ENCODE results near the gene TIGIT. TPM values are rescaled to one million over a fixed set of nuclear protein-coding genes. Genes with fewer than 3 reads are reported as not detected.

The TIGIT gene
- polyA plus RNA-seq (2013), result 0.12 TPM

DNA sequence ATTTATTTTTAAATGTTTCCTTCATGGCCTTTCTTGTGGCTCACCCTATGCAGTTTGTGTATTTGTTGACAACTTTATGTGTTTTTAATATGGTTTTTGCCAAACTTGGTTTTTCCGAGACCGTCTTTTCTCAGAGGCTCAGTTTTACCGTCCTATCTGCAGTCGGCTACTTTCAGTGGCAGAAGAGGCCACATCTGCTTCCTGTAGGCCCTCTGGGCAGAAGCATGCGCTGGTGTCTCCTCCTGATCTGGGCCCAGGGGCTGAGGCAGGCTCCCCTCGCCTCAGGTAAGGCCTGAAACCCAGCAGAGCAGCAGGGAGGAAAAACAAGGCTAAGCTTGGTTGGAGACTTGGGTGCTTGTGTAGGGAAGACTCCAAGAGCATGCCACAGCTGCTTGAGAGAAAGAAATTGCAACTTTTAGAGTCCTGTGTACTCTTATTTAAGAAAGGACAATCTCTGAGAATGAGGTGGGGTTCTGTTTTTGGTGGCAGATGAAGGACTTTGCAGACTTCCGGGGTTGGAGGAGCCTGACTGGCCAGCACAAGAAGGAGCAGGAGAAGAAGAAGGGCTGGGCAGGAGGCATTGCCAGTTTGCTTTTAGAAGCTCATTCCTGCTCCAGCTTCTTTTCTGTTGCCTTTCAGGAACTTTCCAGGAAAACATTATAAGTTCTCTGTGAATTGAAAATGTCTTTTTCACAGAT lies at the start of gene TIGIT:
Gene TIGIT, plus strand, starts transcription at position 191 of the 698 bp plus-strand sequence. Its CDS starts 34 bp downstream, at position 225.
- H3K9me3 ChIP-seq (ENCODE audit: control extremely low read depth in 1 of 5, control insufficient read depth in 4 of 5, insufficient read depth in 2 of 5, low read depth in 1 of 5, low read length in 4 of 5), result no peaks in the 10 kb centered on the region
- H3K36me3 ChIP-seq (ENCODE audit: control insufficient read depth in 4 of 4, insufficient read depth in 4 of 4, low read length in 3 of 4), result no peaks in the 10 kb centered on the region
- H3K27me3 ChIP-seq (replicated peaks in 2 of 5; ENCODE audit: control insufficient read depth in 4 of 5, insufficient read depth in 5 of 5, low read length in 4 of 5), result peaks cover 0 to 2% (median 0%) of the 10 kb centered on the region in 5 experiments
- CTCF ChIA-PET, result no interaction called here
- no peak within 1 kb of the TSS for H3K4me3 ChIP-seq (ENCODE audit: control insufficient read depth in 1 of 7, extremely low read depth in 1 of 7, insufficient read depth in 4 of 7, low read depth in 2 of 7, low read length in 6 of 7)
- 96% methylated on average over 6 of the region's 7 CpGs for WGBS (ENCODE audit: insufficient coverage)
- DNase-seq, result no peak
- H3K4me1 ChIP-seq (ENCODE audit: control extremely low read depth in 1 of 4, control insufficient read depth in 4 of 4, insufficient read depth in 4 of 4, low read length in 3 of 4), result peaks cover 0 to 7% (median 2%) of the 10 kb centered on the region in 4 experiments
- POLR2A ChIA-PET, result no interaction called here
- no peak within 1 kb of the TSS for H3K27ac ChIP-seq (ENCODE audit: insufficient read depth in 1 of 2, low read depth in 1 of 2, low read length in 2 of 2, poor library complexity in 1 of 2, severe bottlenecking in 2 of 2)

GRCh38 chr3:114252954-114253353 lies 40.9 kb upstream of the TIGIT start:
- no peaks in the 10 kb centered on the region for H3K4me1 ChIP-seq (ENCODE audit: control extremely low read depth in 1 of 4, control insufficient read depth in 4 of 4, insufficient read depth in 4 of 4, low read length in 3 of 4)
- no CpG with 5 or more reads among the region's 1 CpG for WGBS (ENCODE audit: insufficient coverage)
- POLR2A ChIA-PET, result no interaction called here

GRCh38 chr3:114253505-114253904 lies 40.3 kb upstream of the TIGIT start:
- no peak overlapping the region for H3K27ac ChIP-seq (ENCODE audit: insufficient read depth in 1 of 2, low read depth in 1 of 2, low read length in 2 of 2, poor library complexity in 1 of 2, severe bottlenecking in 2 of 2)
- DNase-seq, result no peak
- ChIA-PET POLR2A (no interaction called here), CTCF (no interaction called here)
- no CpG with 5 or more reads among the region's 1 CpG for WGBS (ENCODE audit: insufficient coverage)
- peaks cover 0 to 5% (median 0%) of the 10 kb centered on the region in 5 experiments for H3K27me3 ChIP-seq (replicated peaks in 2 of 5; ENCODE audit: control insufficient read depth in 4 of 5, insufficient read depth in 5 of 5, low read length in 4 of 5)
- H3K4me1 ChIP-seq (ENCODE audit: control extremely low read depth in 1 of 4, control insufficient read depth in 4 of 4, insufficient read depth in 4 of 4, low read length in 3 of 4), result no peaks in the 10 kb centered on the region
- H3K36me3 ChIP-seq (ENCODE audit: control insufficient read depth in 4 of 4, insufficient read depth in 4 of 4, low read length in 3 of 4), result no peaks in the 10 kb centered on the region
- peaks cover 0 to 2% (median 0%) of the 10 kb centered on the region in 5 experiments for H3K9me3 ChIP-seq (ENCODE audit: control extremely low read depth in 1 of 5, control insufficient read depth in 4 of 5, insufficient read depth in 2 of 5, low read depth in 1 of 5, low read length in 4 of 5)
- H3K4me3 ChIP-seq (ENCODE audit: control insufficient read depth in 1 of 7, extremely low read depth in 1 of 7, insufficient read depth in 4 of 7, low read depth in 2 of 7, low read length in 6 of 7), result no peak overlapping the region

More at GRCh38 chr3:114252954-114253353, 40.9 kb upstream of the TIGIT start:
- CTCF ChIA-PET, result no interaction called here
- no peak for DNase-seq
- Histone ChIP-seq H3K27me3 (replicated peaks in 2 of 5; ENCODE audit: control insufficient read depth in 4 of 5, insufficient read depth in 5 of 5, low read length in 4 of 5) (peaks cover 0 to 5% (median 0%) of the 10 kb centered on the region in 5 experiments), H3K36me3 (ENCODE audit: control insufficient read depth in 4 of 4, insufficient read depth in 4 of 4, low read length in 3 of 4) (no peaks in the 10 kb centered on the region), H3K9me3 (ENCODE audit: control extremely low read depth in 1 of 5, control insufficient read depth in 4 of 5, insufficient read depth in 2 of 5, low read depth in 1 of 5, low read length in 4 of 5) (no peaks in the 10 kb centered on the region), H3K27ac (ENCODE audit: insufficient read depth in 1 of 2, low read depth in 1 of 2, low read length in 2 of 2, poor library complexity in 1 of 2, severe bottlenecking in 2 of 2) (no peak overlapping the region), H3K4me3 (ENCODE audit: control insufficient read depth in 1 of 7, extremely low read depth in 1 of 7, insufficient read depth in 4 of 7, low read depth in 2 of 7, low read length in 6 of 7) (no peak overlapping the region)

GRCh38 chr3:114259566-114259965 lies 34.3 kb upstream of the TIGIT start:
- Histone ChIP-seq H3K27me3 (replicated peaks in 2 of 5; ENCODE audit: control insufficient read depth in 4 of 5, insufficient read depth in 5 of 5, low read length in 4 of 5) (no peaks in the 10 kb centered on the region), H3K4me3 (ENCODE audit: control insufficient read depth in 1 of 7, extremely low read depth in 1 of 7, insufficient read depth in 4 of 7, low read depth in 2 of 7, low read length in 6 of 7) (no peak overlapping the region), H3K36me3 (ENCODE audit: control insufficient read depth in 4 of 4, insufficient read depth in 4 of 4, low read length in 3 of 4) (no peaks in the 10 kb centered on the region), H3K4me1 (ENCODE audit: control extremely low read depth in 1 of 4, control insufficient read depth in 4 of 4, insufficient read depth in 4 of 4, low read length in 3 of 4) (no peaks in the 10 kb centered on the region), H3K9me3 (ENCODE audit: control extremely low read depth in 1 of 5, control insufficient read depth in 4 of 5, insufficient read depth in 2 of 5, low read depth in 1 of 5, low read length in 4 of 5) (peaks cover 0 to 11% (median 2%) of the 10 kb centered on the region in 5 experiments), H3K27ac (ENCODE audit: insufficient read depth in 1 of 2, low read depth in 1 of 2, low read length in 2 of 2, poor library complexity in 1 of 2, severe bottlenecking in 2 of 2) (no peak overlapping the region)
- no CpG with 5 or more reads among the region's 1 CpG for WGBS (ENCODE audit: insufficient coverage)
- CTCF ChIA-PET, result no interaction called here
- no peak for DNase-seq
- POLR2A ChIA-PET, result no interaction called here

DNA sequence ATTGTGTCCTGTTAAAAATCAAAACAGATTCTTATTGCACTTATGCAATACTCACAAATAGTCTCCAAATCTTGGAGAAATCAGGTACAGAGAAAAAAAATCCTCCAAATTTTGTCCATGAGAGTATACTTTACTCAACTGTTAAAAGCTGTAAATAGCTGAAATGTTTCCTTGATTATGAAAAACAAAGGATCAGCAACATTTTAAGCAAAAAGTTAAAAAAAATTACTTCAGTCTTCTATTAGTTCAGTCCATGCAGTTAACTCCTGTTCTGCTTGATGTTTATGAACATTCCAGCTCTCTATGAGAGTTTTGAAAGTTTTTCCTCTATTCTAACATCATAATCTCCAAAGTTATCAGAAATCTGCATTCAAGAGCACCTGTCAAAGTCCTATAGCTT lies 33.7 kb upstream of the TIGIT start:
- ChIA-PET POLR2A (no interaction called here), CTCF (no interaction called here)
- Histone ChIP-seq H3K27me3 (replicated peaks in 2 of 5; ENCODE audit: control insufficient read depth in 4 of 5, insufficient read depth in 5 of 5, low read length in 4 of 5) (no peaks in the 10 kb centered on the region), H3K4me3 (ENCODE audit: control insufficient read depth in 1 of 7, extremely low read depth in 1 of 7, insufficient read depth in 4 of 7, low read depth in 2 of 7, low read length in 6 of 7) (no peak overlapping the region), H3K4me1 (ENCODE audit: control extremely low read depth in 1 of 4, control insufficient read depth in 4 of 4, insufficient read depth in 4 of 4, low read length in 3 of 4) (no peaks in the 10 kb centered on the region), H3K27ac (ENCODE audit: insufficient read depth in 1 of 2, low read depth in 1 of 2, low read length in 2 of 2, poor library complexity in 1 of 2, severe bottlenecking in 2 of 2) (no peak overlapping the region), H3K36me3 (ENCODE audit: control insufficient read depth in 4 of 4, insufficient read depth in 4 of 4, low read length in 3 of 4) (no peaks in the 10 kb centered on the region), H3K9me3 (ENCODE audit: control extremely low read depth in 1 of 5, control insufficient read depth in 4 of 5, insufficient read depth in 2 of 5, low read depth in 1 of 5, low read length in 4 of 5) (peaks cover 0 to 11% (median 2%) of the 10 kb centered on the region in 5 experiments)
- no peak for DNase-seq

- no peak for DNase-seq
- Histone ChIP-seq H3K4me3 (ENCODE audit: control insufficient read depth in 1 of 7, extremely low read depth in 1 of 7, insufficient read depth in 4 of 7, low read depth in 2 of 7, low read length in 6 of 7) (no peak overlapping the region), H3K27me3 (replicated peaks in 2 of 5; ENCODE audit: control insufficient read depth in 4 of 5, insufficient read depth in 5 of 5, low read length in 4 of 5) (no peaks in the 10 kb centered on the region), H3K36me3 (ENCODE audit: control insufficient read depth in 4 of 4, insufficient read depth in 4 of 4, low read length in 3 of 4) (no peaks in the 10 kb centered on the region), H3K9me3 (ENCODE audit: control extremely low read depth in 1 of 5, control insufficient read depth in 4 of 5, insufficient read depth in 2 of 5, low read depth in 1 of 5, low read length in 4 of 5) (peaks cover 0 to 9% (median 4%) of the 10 kb centered on the region in 5 experiments), H3K27ac (ENCODE audit: insufficient read depth in 1 of 2, low read depth in 1 of 2, low read length in 2 of 2, poor library complexity in 1 of 2, severe bottlenecking in 2 of 2) (no peak overlapping the region), H3K4me1 (ENCODE audit: control extremely low read depth in 1 of 4, control insufficient read depth in 4 of 4, insufficient read depth in 4 of 4, low read length in 3 of 4) (no peaks in the 10 kb centered on the region)
- ChIA-PET CTCF (interaction anchor here (1.3 to 1.5 kb wide), 2 partner anchors 15 to 23 kb away, joined by 3 to 4 read pairs; no protein-coding TSS in a partner anchor), POLR2A (interaction anchor here (0.6 kb wide), 1 partner anchor 167 kb away, joined by 3 read pairs; no protein-coding TSS in a partner anchor)
- 100% methylated on average over 1 of the region's 2 CpGs for WGBS (ENCODE audit: insufficient coverage)
These were observed 23.8 kb upstream of the TIGIT start for GRCh38 chr3:114270019-114270418.

DNA sequence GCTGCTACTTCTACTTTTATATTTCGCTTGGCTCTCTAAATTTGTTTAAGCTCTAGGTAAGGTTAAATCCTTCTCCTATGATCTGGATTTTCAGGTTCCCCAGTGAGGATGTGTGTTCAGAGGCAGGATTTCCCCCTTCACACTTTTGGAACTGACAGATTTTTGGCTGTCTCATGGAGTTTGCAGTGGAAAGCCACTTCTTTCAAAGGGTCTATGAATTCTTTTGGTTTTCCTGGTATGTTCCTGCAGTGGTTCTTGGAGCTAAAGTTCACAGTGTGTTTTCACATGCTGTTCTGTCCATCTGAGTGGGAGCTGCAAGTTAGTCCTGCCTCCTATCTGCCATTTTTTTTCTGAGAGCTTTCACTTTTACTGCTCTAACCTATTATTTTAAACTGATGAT lies 21.6 kb upstream of the TIGIT start:
- Histone ChIP-seq H3K27ac (ENCODE audit: insufficient read depth in 1 of 2, low read depth in 1 of 2, low read length in 2 of 2, poor library complexity in 1 of 2, severe bottlenecking in 2 of 2) (no peak overlapping the region), H3K4me3 (ENCODE audit: control insufficient read depth in 1 of 7, extremely low read depth in 1 of 7, insufficient read depth in 4 of 7, low read depth in 2 of 7, low read length in 6 of 7) (no peak overlapping the region), H3K36me3 (ENCODE audit: control insufficient read depth in 4 of 4, insufficient read depth in 4 of 4, low read length in 3 of 4) (no peaks in the 10 kb centered on the region), H3K27me3 (replicated peaks in 2 of 5; ENCODE audit: control insufficient read depth in 4 of 5, insufficient read depth in 5 of 5, low read length in 4 of 5) (no peaks in the 10 kb centered on the region), H3K9me3 (ENCODE audit: control extremely low read depth in 1 of 5, control insufficient read depth in 4 of 5, insufficient read depth in 2 of 5, low read depth in 1 of 5, low read length in 4 of 5) (peaks cover 0 to 9% (median 4%) of the 10 kb centered on the region in 5 experiments), H3K4me1 (ENCODE audit: control extremely low read depth in 1 of 4, control insufficient read depth in 4 of 4, insufficient read depth in 4 of 4, low read length in 3 of 4) (no peaks in the 10 kb centered on the region)
- no CpG with 5 or more reads among the region's 1 CpG for WGBS (ENCODE audit: insufficient coverage)
- ChIA-PET POLR2A (no interaction called here), CTCF (interaction anchor here (1.3 kb wide), 1 partner anchor 39 kb away, joined by 3 read pairs; no protein-coding TSS in a partner anchor)
- no peak for DNase-seq
